NCI-H2196 treated with DMSO at 0.1 percent for 48 hours (cell line): ENCODE results near the gene EPHB3.
"Not testable (repeated sequence)": the region's sequence is repeated elsewhere in the genome, so short reads cannot be mapped to it uniquely, and the experiment has no call there.

Experiments used
- DNase-seq: peaks from one replicate; lab custom pipeline; 2025; ENCODE audit not compliant: unreplicated experiment; lab: John Stamatoyannopoulos, UW

Gene EPHB3

DNA sequence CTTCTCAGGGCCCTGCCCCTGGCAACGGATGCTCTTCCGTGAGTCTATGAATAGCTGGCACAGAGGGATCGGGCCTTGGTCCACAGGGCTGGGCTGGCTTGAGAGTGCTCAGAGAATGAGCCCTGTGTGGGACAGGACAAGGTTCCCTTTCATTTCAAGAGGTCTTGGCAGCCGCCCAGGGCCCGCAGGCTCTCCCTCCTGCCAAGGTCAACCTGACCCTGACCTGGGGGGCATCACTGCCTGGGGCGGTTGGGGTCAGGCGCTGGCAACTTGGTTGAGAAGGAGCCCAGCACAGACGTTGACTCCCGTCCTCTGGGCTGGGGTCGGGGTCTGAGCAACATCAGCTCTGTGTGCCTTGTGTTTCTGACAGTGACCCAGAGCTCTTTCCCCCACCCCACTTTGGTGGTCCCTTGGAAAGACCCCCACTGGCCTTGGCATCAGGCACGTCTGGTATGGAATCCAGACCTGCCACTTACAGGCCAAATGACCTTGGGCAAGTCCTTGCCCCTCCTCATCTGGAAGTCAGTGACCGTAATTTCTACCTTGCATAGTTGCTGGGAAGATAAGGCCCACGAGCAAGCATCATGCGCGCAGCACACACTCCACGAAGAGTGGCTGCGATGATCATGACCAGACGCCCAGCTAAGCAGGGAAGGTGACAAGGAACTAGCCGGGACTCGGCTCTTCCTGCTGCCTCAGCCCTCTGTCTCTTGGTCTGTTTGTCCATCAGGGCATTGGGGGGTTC is 36.4 kb downstream of the EPHB3 start:
- DNase-seq, result no peak

DNA sequence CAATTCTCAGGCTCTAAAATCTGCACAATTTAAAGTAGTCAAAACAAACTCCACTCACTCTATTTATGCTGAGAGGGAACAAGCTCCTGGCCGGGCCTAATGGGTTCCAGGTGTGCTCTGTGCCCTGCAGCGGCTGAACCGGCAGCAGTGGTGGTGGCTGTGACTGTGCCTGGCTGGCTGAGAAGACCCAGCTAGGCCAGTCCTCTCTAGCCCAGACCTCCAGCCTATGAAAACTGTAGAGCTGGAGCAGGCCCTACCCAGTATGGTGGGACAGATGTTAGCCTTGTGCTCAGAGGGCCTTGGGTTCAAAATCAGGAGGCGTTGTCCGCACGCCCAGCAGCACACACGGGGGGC is 37.0 kb downstream of the EPHB3 start:
- DNase-seq, result no peak

DNA sequence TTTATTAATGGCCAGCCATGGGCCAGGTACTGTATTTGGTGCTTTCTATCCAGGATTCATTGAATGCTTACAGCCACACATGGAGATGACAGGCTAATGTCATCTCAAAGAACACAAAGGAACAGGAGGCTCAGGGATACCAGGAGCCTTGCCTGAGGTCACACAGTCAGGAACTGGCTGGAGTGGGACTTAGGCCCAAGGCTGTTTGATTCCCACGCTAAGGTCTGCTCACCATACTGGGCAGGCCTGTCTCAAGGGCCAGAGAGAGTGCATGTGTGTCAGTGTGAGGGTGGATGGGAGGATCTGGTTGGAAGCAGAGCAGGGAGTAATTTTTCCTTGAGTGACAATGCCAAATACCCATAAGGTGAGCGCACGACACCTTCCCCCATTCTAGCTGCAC is 37.6 kb downstream of the EPHB3 start:
- DNase-seq, result no peak

DNA sequence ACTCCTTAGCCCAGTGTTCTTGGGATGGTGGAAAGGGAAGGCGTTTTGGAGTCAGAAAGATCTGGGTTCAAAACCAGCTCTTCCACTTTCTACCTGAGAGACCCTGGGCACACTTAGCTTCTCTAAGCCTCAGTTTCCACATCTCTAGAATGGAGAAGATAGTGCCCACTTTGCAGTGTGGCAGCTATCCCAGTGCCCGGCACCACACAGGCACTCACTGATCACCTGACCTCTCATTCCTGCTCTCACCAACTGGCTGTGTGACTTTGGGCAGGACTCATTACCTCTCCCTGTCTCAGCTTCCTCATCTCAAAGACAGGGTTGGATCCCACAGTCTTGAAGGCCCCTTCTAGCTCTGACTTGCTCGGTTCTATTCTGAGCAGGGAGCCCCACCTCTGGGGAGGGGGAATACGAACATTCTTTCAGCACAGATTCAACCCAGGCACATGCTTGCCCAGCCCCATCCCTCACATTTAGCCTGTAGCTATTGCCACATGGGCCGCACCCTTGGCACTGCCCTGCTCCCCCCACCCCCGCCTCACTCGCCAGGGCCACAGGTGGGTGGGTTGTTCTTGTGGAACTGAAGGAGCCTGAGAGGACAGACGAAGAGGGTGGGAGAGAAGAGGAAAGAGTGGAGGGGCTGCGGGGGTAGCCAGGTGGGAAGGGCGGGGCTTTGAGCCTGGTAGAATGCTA is 39.2 kb downstream of the EPHB3 start:
- no peak for DNase-seq

DNA sequence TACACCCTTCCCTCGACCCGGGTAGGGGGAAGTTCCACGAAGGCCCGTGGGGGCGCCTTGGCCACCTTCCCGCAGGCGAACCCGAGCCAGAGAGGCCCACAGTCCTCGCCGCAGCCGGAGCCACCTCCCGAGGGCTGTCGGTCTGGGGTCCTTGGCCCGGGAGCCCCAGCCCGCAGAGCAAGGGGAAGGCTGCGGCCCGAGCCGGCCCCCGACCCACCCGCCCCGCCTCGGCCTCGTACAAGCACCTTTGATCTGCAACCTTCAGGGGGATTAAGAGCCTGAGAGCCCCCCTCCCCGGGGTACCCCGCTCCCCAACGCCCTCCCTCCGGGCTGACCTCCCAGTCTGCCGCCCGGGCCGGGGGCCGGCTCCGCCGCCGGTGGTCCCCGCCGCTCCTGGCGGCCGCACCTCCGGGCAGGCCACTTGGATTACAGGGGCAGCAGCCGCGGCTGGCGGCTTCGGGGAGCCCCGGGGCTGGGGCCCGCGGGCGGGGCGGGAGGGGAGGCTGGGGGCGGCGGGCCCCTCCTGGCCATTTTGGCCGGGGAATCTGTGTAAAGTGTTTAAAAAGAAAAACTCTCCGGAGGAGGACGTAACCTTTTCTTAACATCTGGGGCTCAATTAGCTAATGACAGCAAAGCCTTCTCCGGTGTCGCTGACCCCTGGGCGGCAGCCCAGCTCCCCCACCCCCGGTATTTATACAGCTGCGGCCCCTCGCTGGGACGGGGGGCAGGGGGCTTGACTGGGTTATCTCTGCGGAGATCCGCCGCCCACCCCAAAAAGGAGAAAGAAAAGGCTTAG is 40.2 kb downstream of the EPHB3 start:
- DNase-seq, result no peak

DNA sequence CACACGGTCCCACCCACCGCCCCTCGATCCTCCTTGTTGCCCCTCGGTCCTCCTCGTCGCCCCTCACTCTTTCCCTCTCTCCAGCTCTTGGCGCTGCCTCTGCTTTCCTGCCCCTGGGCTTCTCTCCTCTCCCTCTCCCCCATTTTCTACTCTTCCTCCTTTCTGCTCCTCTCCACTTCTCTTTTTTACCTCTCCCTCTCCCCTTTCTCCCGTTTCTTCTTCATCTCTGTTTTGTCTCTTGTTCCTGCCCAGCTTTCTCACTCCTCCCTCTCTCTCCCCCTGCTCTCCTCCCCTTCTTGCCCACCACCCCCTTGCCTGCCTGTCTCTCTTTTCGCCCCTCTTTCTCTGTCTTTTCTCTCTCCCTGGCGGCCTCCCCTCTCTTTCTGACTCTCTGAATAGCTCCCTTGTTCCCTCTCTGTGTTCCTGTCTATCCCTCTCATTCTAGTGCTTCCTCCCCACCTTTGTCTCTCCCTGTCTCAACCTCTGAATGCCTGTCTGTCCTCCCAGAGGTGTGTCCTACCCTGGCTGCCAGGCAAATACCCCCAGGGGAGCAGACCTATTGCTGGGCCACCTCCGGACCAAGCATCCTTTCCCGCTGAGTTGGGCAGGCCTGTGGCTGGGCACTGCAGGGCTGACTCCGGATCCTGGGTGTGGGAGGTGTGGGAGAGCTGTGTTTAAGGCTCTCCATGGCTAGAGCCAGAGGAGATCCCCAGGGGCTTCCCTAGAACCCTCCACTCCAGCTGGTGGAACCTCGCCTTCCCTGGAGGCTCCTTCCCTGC is 41.0 kb downstream of the EPHB3 start:
- no peak for DNase-seq

DNA sequence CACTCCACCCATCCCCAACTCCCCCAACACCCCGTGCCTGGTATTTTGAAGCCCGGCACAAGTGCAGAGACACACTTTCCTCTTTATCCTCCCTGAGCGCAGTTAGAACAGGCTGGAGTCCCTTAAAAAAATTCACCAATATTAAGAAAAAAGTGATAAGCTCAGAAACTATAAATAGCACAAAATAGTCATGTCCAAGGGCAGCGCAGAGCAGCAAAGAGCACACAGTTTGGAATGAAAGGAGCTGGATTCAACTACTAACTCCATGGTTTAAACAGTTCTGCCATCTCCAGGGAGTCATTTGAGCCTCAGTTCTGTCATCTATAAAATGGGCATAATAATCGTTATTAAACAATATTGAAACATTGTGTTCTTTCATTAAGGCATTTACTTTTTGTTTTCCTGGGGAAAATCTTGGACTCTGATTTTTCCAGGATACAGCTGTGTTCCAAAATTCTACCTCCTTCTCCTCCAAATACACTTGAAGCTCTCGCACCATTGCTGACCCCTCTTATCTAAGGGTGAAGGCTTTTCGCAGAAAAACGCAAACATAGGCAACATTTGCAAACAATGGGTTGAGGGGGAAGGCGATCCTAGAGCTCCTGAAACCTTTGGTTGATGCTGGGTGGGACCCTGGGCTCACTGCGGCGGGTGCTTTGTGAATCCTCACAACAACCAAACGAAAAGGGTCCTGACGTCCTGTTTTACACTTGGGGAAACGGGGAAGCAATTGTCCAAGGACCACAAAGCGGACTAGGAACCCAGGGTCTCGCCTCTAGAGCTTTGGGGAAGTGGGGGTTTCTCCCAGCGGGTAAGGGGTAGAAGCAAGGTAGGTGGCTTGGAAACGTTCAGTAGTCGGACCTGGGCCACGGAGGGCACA is 41.8 kb downstream of the EPHB3 start:
- DNase-seq, result no peak

DNA sequence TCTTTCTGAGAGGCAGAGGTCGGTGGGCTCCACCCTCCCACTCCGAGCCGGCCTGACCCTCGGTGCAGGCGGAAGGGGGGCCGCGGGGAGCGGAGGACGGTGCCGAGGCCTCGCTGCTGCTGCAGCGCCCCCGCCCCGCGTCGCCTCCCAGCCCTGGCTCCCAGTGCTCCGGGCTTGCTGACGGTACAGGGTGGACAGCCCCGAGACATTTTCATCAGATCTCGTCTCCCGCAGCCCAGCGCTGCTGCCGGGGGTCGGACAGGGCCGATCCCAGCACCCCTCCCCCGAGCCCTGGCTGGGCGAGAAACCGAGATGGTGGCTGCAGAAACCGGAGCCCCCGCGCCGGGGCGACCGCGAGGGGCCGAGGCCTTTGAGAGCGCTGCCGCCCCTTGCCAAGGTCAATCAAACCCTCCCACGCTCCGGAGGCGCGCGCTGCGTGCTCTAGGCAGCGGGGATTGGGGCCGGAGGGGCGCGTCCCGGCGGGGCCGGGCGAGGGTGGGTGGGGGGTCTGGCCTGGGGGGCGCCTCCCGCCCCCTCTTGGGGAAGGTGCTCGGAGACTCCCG is 42.5 kb downstream of the EPHB3 start:
- DNase-seq, result no peak

DNA sequence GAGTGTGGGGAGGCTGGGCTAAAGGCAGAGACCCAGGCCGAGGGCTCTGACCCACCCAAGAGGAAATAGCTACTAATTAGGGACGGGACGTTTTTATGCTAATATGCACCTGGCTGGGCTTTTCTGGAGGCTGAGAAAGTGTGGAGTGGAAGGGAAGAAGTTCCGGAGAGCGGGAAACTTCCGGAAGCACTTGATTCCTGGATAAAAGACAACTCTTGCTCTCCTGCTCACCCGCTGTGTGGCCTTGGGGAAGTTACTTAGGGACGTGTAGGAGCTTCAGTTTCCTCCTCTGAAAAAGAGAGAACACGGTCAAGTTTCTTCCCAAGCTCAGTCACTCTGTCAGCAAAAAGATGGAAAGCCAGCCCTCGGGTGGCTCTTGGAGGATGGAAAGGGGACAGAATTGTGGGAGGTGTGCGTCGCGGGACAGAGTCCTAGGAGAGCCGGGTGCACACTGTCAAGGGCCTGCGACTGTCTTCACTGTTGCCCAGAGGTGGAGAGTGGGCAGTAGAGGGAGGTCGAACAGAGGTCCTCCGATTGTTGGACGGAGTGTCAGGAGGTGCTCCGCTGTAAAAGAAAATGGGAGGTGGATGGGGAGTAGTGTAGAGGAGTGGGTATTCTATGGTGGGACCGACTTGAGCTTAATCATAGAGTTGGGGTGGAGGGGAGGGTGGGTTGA is 43.2 kb downstream of the EPHB3 start:
- DNase-seq, result no peak

DNA sequence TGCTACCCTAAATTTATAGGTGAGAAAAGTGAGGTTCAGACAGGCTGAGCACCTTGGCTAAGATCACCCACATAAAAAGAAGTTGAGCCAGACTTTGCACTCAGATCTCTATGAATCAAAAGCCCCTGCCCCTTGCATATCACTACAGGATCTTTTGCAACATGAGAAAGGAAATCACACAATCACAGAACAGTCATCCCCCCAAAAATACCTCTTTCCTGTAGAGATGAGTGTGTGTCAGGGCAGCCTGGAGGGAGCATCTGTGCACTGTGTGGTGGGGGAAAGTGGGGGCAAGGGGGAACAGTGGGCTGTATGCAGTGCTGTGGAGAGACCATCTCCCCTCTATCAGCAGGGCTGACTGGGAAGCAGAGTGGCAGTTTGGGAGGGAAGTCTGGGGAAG is 46.6 kb downstream of the EPHB3 start:
- no peak for DNase-seq

DNA sequence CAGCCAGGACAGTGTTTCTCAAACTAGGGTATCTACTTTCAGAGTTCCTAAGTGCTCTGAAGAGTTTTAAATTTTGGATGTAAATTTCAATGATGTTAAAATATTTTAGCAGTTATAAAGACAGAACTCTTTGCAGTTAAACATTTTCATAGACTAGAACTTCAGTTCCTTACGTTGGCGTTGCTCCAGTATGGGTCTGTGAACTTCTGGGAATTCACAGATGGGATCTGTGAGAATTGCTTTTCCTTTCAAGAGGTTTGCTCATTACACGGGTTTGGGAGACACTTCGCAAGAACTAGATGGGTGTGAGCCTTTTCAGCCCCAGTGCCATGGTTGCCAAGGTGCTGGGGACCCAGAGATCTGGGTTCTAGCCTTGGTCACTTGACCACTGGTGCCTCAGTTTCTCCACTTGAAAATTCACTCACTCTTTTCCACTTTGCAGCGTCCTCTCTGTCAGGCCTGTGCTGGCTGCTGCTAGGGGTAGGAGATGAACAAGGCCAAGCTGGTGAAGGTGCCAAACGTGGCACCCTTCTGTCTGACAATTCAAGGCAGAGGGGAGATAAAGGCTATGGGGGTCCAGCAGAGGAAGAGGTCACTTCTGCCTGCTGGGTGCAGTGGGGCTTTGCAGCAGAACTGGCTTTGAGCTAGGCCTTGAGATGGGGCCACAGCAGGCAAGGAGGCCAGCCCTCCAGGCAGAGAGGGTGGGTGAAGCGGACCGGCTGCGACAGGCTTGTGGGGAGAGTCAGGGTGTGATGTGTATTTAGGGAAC is 48.1 kb downstream of the EPHB3 start:
- DNase-seq, result no peak

DNA sequence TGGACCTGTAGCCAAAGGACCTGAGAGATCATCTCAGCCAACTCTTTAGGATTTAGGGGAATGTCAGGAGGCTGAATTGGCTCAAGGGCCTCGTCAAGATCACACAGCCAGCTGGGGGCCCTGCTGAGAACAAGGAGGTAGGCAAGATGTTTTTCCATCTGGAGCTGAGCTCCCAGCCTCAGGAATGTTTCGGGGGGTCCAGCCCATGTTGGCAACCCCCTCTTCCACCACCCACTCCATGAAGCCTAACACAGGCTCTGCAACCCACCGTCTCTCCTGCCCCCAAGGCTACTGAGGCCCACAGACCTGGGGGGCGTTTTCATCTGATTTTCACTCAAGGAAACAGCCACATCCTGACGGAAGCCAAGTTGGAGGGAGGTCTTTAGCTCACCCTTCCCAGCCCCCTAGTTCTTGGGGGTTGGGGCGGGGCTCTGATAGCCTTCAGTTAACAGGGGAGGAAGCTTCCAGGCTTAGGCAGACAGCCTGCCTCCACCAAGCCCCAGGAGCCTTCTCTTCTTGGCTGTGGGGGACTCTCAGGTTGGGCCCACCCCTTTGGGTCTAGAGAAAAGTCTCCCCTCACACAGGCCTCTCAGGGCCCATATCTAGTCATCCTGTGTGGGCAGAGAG is 48.8 kb downstream of the EPHB3 start:
- no peak for DNase-seq

DNA sequence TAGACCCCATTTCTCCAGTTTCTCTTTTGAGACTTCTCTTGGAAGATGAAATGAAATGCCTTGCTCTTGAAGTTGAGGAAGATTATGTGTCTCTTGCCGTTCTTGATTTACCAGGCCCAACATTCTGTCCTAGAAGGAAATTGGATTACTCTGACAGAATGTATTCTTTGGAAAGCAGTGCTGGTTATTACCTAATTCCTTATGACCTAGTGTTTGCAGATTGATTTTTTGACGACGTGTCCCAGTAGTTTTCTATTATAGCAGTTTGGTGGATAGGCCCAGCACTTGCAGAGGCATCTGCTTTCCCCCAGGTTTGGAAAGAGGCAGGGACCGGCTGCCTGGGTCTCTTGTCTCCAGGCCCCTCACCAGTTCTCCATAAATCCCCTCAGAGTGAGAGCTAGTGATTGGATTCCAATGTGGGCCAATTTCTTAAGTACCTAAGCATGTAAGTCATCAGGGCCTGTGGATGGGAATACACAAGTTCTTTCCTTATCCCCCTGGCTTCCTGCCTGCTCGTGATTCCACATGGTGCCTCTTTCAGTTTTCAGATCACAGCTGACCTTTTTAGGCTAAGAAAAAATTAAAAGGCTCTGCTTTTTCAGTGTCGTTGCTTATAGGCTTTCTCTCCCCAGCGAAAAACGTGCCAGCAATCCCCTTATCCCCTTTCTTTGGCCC is 50.2 kb downstream of the EPHB3 start:
- DNase-seq, result no peak

DNA sequence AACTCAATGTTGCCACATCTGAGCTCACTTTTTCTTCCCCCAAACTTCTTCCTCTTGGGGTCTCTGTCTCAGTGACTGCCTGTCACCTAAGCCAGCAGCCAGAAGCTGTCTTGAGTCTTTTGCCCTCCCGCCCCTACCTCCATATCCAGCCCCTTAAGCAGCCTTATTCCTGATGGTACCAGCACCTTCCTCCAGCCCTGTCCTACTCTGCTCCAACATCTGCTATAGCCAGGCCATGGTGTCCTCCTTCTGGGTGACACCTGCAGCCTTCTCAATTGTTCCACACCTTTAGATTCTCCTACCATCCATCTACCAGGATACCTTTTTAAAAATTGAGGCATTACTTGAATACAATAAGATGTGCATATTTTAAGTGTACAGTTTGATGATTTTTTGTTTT is 53.8 kb downstream of the EPHB3 start:
- no peak for DNase-seq

DNA sequence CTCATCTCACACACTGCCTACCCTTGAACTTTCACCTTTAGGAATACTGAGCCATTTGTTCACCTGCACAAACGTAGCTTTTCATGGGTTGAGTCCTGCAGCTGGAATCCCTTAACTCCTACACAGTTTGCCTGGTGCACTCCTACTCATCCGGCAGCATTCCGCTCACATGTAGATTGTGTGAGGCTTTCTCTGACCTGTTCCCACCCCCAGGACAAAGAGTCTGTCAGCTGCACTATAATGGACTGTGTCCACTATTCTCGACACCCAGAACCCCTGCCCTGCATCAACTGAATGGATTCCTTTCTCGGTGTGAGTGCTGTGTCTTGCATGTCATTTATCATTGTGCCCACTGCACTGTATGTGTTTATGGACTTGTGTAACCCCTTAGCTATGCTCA is 54.9 kb downstream of the EPHB3 start:
- DNase-seq, result no peak

DNA sequence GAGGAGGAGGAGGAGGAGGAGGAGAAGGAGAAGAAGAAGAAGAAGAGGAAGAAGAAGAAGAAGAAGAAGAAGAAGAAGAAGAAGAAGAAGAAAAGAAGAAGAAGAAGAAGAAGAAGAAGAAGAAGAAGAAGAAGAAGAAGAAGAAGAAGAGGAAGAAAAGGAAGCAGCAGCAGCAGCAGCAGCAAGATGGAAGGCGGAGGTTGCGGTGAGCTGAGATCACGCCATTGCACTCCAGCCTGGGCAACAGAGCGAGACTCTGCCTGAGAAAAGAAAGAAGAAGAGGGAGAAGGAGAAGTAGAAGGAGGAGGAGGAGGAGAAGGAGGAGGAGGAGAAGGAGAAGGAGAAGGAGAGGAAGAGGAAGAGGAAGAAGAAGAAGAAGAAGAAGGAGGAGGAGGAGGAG is 55.7 kb downstream of the EPHB3 start:
- not testable (repeated sequence) for DNase-seq

DNA sequence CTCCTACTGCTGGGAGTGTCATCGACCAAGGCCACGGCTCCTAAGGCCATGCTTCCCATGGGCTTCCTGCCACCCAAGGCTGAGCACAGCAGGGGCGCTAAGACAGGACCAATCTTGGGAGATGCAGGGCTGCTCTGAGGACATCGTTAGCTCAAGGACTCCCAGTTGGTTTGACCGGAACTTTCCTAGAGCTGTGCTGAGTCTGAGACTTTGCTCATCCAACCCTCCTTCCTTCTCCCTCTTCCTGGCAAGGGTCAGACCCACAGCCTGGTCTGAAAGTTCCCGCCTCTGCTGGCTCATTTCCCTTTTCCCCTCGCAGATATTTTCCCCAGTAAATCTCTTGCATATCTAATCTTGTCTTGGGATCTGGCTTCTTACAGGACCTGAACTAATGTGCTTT is 57.2 kb downstream of the EPHB3 start:
- no peak for DNase-seq

DNA sequence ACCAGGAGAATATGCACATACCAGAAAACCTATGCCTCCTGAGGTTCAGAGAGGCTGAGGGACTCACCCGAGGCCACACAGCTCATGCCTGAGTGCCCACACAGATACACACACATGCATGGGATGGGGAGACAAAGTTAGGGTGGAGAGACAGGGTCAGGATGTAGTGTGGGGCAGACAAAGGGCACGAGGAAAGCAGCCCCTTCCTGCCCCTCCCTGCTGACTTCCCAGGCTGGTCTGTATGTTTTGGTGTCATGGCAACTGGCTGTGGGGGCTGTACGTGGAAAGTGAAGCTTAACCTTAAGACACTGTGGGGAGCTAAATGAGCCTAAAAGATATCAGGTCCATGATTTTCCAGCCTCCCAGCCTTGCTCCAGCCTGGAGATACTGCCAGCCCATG is 57.8 kb downstream of the EPHB3 start:
- no peak for DNase-seq
